Natural killer cell (primary cell): Measurements from ENCODE around the gene PCGF3. TPM values are rescaled to one million over a fixed set of nuclear protein-coding genes. Genes with fewer than 3 reads are reported as not detected.

Experiments
- ATAC-seq, 3 donors: fragments of 150-1000 bp in 2 of 3; fragments of 200-7000 bp in 1 of 3; cut with Tn5 transposase; 1 replicate in 1 of 3; 2 replicates in 2 of 3; pipeline ENCODE4 v1.10.0; 2021; ENCODE audit warnings: mild to moderate bottlenecking in 2 of 3, moderate library complexity in 2 of 3
- DNase-seq, 2 donors: peaks; one replicate each; pipeline versions ENCODE4 v3.0.0 to v3.0.0-alpha.2; 2013 to 2021; ENCODE audit warnings: mixed read lengths in 1 of 2
- H3K27ac ChIP-seq: one replicate; pipeline ENCODE4 v1.5.1; 2013; ENCODE audit warnings: mild to moderate bottlenecking, low read length
- H3K27me3 ChIP-seq: one replicate; pipeline ENCODE4 v1.6.1; 2013; ENCODE audit warnings: low read length; ENCODE audit not compliant: control insufficient read depth, insufficient read depth
- H3K36me3 ChIP-seq: one replicate; pipeline ENCODE4 v1.6.1; 2013; ENCODE audit warnings: low read length; ENCODE audit not compliant: control insufficient read depth, insufficient read depth
- H3K4me1 ChIP-seq: one replicate; pipeline ENCODE4 v1.6.1; 2013; ENCODE audit warnings: low read length; ENCODE audit not compliant: control insufficient read depth, insufficient read depth
- H3K4me3 ChIP-seq: one replicate; pipeline ENCODE4 v1.5.1; 2013; ENCODE audit warnings: low read length
- H3K9me3 ChIP-seq: one replicate; pipeline ENCODE4 v1.6.1; 2013; ENCODE audit warnings: low read length; ENCODE audit not compliant: control insufficient read depth, insufficient read depth
- H3K27ac Mint-ChIP-seq, 2 donors: one replicate each; pipeline ENCODE4 v1.8.0; 2022; ENCODE audit warnings: mild to moderate bottlenecking in 2 of 2, mixed read lengths in 2 of 2, moderate library complexity in 1 of 2
- H3K27me3 Mint-ChIP-seq, 2 donors: one replicate each; pipeline ENCODE4 v1.8.0; 2022; ENCODE audit warnings: low read depth in 2 of 2, mixed read lengths in 2 of 2
- H3K36me3 Mint-ChIP-seq: one replicate; pipeline ENCODE4 v1.8.0; 2022; ENCODE audit warnings: mixed read lengths
- H3K4me1 Mint-ChIP-seq, 2 donors: one replicate each; pipeline ENCODE4 v1.8.0; 2022; ENCODE audit warnings: mixed read lengths in 2 of 2
- H3K4me3 Mint-ChIP-seq: one replicate; pipeline ENCODE4 v1.8.0; 2022; ENCODE audit warnings: mild to moderate bottlenecking, moderate library complexity, mixed read lengths
- H3K9me3 Mint-ChIP-seq, 2 donors: one replicate each; pipeline ENCODE4 v1.8.0; 2022; ENCODE audit warnings: mixed read lengths in 2 of 2
- WGBS: methylation state at CpG from one replicate; pipeline ENCODE4 v1.1.7; 2013; ENCODE audit warnings: missing lambda C conversion rate; ENCODE audit not compliant: insufficient coverage; 5-methylcytosine and 5-hydroxymethylcytosine counted together
- intact Hi-C: fragments of 100-400 bp; cut with micrococcal nuclease; formaldehyde crosslinking; loops from one replicate; pipeline ENCODE4 v1.14.2; 2022
- total RNA-seq, 4 donors: library from RNA; stranded (reverse); fragments of 120-200 nt in 1 of 4; gene quantifications; one replicate each; pipeline versions ENCODE4 v1.2.3 to v1.2.4, GENCODE V29; 2013 to 2022
- TF ChIP-seq, protein P1 (sequence below): fragments of 200-600 bp; IDR thresholded peaks from one replicate; pipeline ENCODE4 v1.8.0; 2022; ENCODE audit warnings: antibody characterized with exemption

The PCGF3 gene
- total RNA-seq, 3 donors from 2014 or later (not counting 1 experiment from before 2014, with no cell fraction given), result 71.2 to 101 (median 97.2) TPM

DNA sequence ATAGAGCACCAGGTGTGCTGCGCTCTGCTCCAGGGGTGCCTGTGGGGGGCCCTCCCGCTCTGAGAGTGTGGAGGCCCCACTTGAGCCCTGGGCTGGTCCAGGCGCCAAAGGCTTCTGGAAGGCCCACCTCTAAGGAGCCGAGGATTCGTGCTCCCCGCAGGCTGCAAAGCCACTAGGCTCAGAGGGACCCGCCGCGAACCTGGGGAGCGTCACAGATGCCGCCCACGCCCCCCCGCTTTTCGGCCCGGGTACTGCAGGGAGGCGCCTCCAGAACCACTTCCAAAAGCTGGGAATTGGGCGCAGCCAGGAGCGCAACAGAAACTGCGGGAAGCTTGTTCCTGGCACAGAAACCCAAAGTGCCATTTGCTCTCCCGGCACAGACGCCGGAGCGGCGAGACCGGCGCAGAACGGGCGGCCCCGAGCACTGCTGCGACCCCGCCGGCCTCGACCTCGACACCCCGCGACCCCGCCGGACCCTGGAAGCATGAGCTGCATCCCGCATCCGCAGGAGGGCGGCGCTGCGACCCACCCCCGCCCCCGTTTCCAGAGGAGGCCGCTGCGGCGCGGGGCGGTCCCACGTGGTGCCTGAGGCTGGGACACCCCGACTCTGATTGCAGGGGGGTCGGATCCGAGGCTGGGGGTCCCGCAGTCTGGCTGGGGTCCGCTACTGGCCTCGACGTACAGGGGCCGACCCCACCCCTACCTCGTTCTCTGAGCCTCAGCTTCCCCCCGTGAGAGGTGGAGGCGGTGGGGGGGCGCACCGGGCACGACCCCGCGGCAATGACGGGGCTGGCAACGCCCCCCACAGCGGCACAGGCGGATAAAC, 89.5 kb downstream of the PCGF3 start:
- TF ChIP-seq, protein P1, sequence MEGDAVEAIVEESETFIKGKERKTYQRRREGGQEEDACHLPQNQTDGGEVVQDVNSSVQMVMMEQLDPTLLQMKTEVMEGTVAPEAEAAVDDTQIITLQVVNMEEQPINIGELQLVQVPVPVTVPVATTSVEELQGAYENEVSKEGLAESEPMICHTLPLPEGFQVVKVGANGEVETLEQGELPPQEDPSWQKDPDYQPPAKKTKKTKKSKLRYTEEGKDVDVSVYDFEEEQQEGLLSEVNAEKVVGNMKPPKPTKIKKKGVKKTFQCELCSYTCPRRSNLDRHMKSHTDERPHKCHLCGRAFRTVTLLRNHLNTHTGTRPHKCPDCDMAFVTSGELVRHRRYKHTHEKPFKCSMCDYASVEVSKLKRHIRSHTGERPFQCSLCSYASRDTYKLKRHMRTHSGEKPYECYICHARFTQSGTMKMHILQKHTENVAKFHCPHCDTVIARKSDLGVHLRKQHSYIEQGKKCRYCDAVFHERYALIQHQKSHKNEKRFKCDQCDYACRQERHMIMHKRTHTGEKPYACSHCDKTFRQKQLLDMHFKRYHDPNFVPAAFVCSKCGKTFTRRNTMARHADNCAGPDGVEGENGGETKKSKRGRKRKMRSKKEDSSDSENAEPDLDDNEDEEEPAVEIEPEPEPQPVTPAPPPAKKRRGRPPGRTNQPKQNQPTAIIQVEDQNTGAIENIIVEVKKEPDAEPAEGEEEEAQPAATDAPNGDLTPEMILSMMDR, result no peak
- Histone ChIP-seq H3K4me1 (peaks cover 16% of the 10 kb centered on the region), H3K9me3 (no peaks in the 10 kb centered on the region), H3K36me3 (no peaks in the 10 kb centered on the region), H3K4me3 (no peak overlapping the region), H3K27me3 (peaks cover 25% of the 10 kb centered on the region), H3K27ac (no peak overlapping the region)
- Mint-ChIP-seq H3K4me1 (peaks cover 0 to 6% of the 10 kb centered on the region in 2 donors), H3K9me3 (no peaks in the 10 kb centered on the region), H3K4me3 (no peak overlapping the region), H3K27ac (no peak overlapping the region), H3K36me3 (no peaks in the 10 kb centered on the region), H3K27me3 (peaks cover 37 to 43% of the 10 kb centered on the region in 2 donors)
- intact Hi-C loops, result no loop called here
- ATAC-seq (no peak), DNase-seq (no peak)
- 6% methylated on average over 67 of the region's 71 CpGs for WGBS

DNA sequence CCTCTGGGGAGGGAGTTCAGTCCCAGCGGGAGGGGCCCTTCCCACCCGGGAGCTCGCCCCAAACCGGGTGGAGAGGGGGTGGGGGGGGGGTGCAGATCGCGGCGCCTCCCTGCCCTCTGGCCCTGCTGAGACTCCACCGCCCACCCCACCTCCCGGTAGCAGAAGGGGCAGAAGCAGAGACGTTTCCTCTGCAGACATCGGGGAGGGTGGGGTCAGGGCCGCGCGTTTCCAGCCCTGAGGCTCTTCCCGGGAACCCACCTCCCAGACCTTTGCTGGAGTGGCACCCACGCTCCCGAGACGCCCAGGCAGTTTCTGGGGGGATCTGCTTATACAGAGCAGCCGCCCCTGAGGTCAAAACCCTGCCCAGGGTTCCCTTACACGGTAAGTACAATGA, 90.1 kb downstream of the PCGF3 start:
- TF ChIP-seq, protein P1, result no peak
- intact Hi-C loops, result no loop called here
- Mint-ChIP-seq H3K27ac (no peak overlapping the region), H3K4me3 (no peak overlapping the region), H3K9me3 (no peaks in the 10 kb centered on the region), H3K27me3 (peaks cover 37 to 42% of the 10 kb centered on the region in 2 donors), H3K4me1 (peaks cover 0 to 6% of the 10 kb centered on the region in 2 donors), H3K36me3 (no peaks in the 10 kb centered on the region)
- Histone ChIP-seq H3K4me3 (no peak overlapping the region), H3K27me3 (peaks cover 25% of the 10 kb centered on the region), H3K9me3 (no peaks in the 10 kb centered on the region), H3K27ac (no peak overlapping the region), H3K4me1 (peaks cover 16% of the 10 kb centered on the region), H3K36me3 (no peaks in the 10 kb centered on the region)
- ATAC-seq (no peak), DNase-seq (no peak)
- 27% methylated on average over 17 of the region's 20 CpGs for WGBS

DNA sequence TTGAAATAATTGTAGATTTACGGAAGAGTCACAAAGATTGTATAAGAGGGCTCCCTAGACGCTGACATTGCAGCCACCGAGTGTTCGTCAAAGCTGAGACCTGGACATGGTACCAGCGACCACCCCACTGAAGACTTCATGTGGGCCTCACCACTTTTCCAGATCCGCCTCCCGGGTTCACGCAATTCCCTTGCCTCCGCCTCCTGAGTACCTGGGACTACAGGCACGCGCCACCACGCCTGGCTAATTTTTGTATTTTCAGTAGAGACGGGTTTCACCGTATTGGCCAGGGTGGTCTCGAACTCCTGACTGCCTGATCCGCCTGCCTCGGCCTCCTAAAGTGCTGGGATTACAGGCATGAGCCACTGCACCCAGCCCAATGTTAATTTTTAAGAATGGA, 90.6 kb downstream of the PCGF3 start:
- ATAC-seq, result no peak
- WGBS, result 97% methylated on average over 17 of the region's 17 CpGs
- Mint-ChIP-seq H3K9me3 (no peaks in the 10 kb centered on the region), H3K27me3 (peaks cover 37 to 39% of the 10 kb centered on the region in 2 donors), H3K36me3 (no peaks in the 10 kb centered on the region), H3K4me1 (peaks cover 0 to 6% of the 10 kb centered on the region in 2 donors), H3K27ac (no peak overlapping the region), H3K4me3 (no peak overlapping the region)
- Histone ChIP-seq H3K27me3 (peaks cover 25% of the 10 kb centered on the region), H3K36me3 (no peaks in the 10 kb centered on the region), H3K4me3 (no peak overlapping the region), H3K27ac (no peak overlapping the region), H3K4me1 (peaks cover 16% of the 10 kb centered on the region), H3K9me3 (no peaks in the 10 kb centered on the region)
- intact Hi-C loops, result no loop called here
- DNase-seq, result no peak
- TF ChIP-seq, protein P1, result no peak
